A673 (cell line): ENCODE data around the gene ENTHD1. TPM values are rescaled to one million over a fixed set of nuclear protein-coding genes. Genes with fewer than 3 reads are reported as not detected.
"Not testable (repeated sequence)": the region's sequence is repeated elsewhere in the genome, so short reads cannot be mapped to it uniquely, and the experiment has no call there.

ENCODE experiments used
- BruUV-seq: library from RNA; stranded (reverse); fragments of 400-500 nt; replicated peaks from 2 replicates; lab custom pipeline; 2021; lab: Mats Ljungman, UMichigan
- CTCF ChIA-PET: fragments of 300-600 bp; sonication (Branson Sonifier 250); formaldehyde crosslinking; loops from one replicate; lab custom pipeline; 2022; ENCODE audit warnings: antibody characterized with exemption; lab: Charles Lee
- POLR2A ChIA-PET: fragments of 300-600 bp; sonication (Branson Sonifier 250); formaldehyde crosslinking; loops from one replicate; lab custom pipeline; 2022; ENCODE audit warnings: antibody characterized with exemption; ENCODE audit not compliant: low non-redundant PET; lab: Charles Lee
- DNase-seq: peaks from one replicate; pipeline ENCODE4 v3.0.0-alpha.2; 2015; ENCODE audit warnings: low spot score
- H3K27ac ChIP-seq: fragments of 200-600 bp; sonication (generic); 2 replicates; pipeline ENCODE4 v1.5.1; 2016; ENCODE audit warnings: mixed run types, low read depth, mild to moderate bottlenecking, mixed read lengths, antibody characterized with exemption, low read length; ENCODE audit not compliant: poor library complexity, severe bottlenecking
- H3K27me3 ChIP-seq: fragments of 200-600 bp; sonication (generic); replicated peaks from 2 replicates; pipeline ENCODE4 v1.6.1; 2017; ENCODE audit warnings: mixed run types, low read depth, mild to moderate bottlenecking, mixed read lengths, antibody characterized with exemption, low read length; ENCODE audit not compliant: insufficient read depth, poor library complexity
- H3K36me3 ChIP-seq: fragments of 200-600 bp; sonication (generic); 2 replicates; pipeline ENCODE4 v1.6.1; 2016; ENCODE audit warnings: mixed run types, mild to moderate bottlenecking, mixed read lengths, antibody characterized with exemption, low read length; ENCODE audit not compliant: insufficient read depth, poor library complexity, severe bottlenecking
- H3K4me1 ChIP-seq: fragments of 200-600 bp; sonication (generic); 2 replicates; pipeline ENCODE4 v1.6.1; 2017; ENCODE audit warnings: mixed run types, mild to moderate bottlenecking, mixed read lengths, antibody characterized with exemption, low read length; ENCODE audit not compliant: insufficient read depth, poor library complexity, severe bottlenecking
- H3K4me3 ChIP-seq: fragments of 200-600 bp; sonication (generic); 2 replicates; pipeline ENCODE4 v1.5.1; 2016; ENCODE audit warnings: low read depth, mixed run types, mild to moderate bottlenecking, mixed read lengths, low read length; ENCODE audit not compliant: poor library complexity, severe bottlenecking
- H3K9me3 ChIP-seq: fragments of 200-600 bp; sonication (generic); 2 replicates; pipeline ENCODE4 v1.6.1; 2016; ENCODE audit warnings: mixed run types, low read depth, mild to moderate bottlenecking, mixed read lengths, antibody characterized with exemption, low read length; ENCODE audit not compliant: poor library complexity, severe bottlenecking
- CTCF ChIP-seq: fragments of 300-800, 200-600 bp; sonication (generic); conservative IDR thresholded peaks from 2 replicates; pipeline ENCODE4 v1.5.1; 2017; ENCODE audit warnings: low read depth, mild to moderate bottlenecking, antibody characterized with exemption, low read length, moderate library complexity, mixed read lengths
- EZH2 ChIP-seq: fragments of 200-600 bp; sonication (generic); IDR thresholded peaks from 2 replicates; pipeline ENCODE4 v1.6.1; 2017; ENCODE audit warnings: borderline replicate concordance, low read depth, mild to moderate bottlenecking, mixed read lengths, antibody characterized with exemption, low read length; ENCODE audit not compliant: poor library complexity, severe bottlenecking
- intact Hi-C: fragments of 100-400 bp; cut with micrococcal nuclease; formaldehyde crosslinking; loops from one replicate; pipeline ENCODE4 v1.10.0; 2022; ENCODE audit not compliant: unreplicated experiment
- total RNA-seq: library from RNA; stranded (reverse); gene quantifications from 2 replicates; pipeline ENCODE4 v1.2.3, GENCODE V29; 2021

ENTHD1 gene
- total RNA-seq, 1 experiment from 2014 or later, result not detected

DNA sequence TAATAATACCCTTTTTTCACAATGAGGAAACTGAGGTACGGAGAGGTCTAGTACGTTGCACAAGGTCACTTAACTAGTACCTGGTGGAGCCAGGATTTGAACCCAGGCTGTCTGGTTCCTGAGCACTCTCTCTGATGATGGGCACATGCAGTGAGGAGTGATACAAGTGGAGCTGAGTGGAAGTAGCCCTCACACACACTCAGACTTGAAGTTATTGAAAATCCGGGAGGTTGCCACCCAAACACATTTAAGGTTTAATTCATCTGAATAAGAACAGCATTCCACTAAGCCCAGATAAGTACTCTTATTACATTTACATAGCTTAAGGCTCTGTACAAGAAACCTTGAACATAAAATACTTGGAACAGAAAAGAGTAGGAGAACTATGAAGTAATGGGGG lies 12.1 kb upstream of the ENTHD1 start:
- ChIA-PET CTCF (no interaction called here), POLR2A (no interaction called here)
- H3K27me3 ChIP-seq, result peaks cover 57% of the 10 kb centered on the region
- intact Hi-C loops, result no loop called here
- H3K27ac ChIP-seq, result no peak overlapping the region
- H3K9me3 ChIP-seq, result no peaks in the 10 kb centered on the region
- no peaks in the 10 kb centered on the region for H3K4me1 ChIP-seq
- H3K36me3 ChIP-seq, result no peaks in the 10 kb centered on the region
- no peak overlapping the region for H3K4me3 ChIP-seq
- BruUV-seq, result no TSS peak
- TF ChIP-seq CTCF, result no peak
- no peak for TF ChIP-seq EZH2
- DNase-seq, result no peak

DNA sequence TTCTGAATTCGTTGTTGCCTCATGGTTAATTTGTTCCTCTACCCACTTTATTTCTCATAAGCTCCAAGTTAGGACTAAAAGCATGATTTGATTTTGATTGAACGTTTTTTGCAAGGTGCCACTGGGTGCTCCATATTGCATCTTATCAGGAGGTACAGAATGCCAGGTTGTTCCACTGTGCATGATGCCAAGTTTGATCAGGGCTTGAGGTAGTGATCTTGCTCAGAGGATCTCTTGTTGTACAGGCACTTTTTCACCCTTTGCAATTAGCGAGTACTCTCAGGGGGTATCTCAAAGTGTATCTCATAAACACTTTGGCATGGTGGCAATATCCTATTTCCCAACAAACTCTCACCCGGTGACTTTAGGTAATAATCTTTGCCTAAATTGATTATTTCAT lies 11.3 kb upstream of the ENTHD1 start:
- no peaks in the 10 kb centered on the region for H3K9me3 ChIP-seq
- POLR2A ChIA-PET, result no interaction called here
- CTCF ChIA-PET, result no interaction called here
- no peak for TF ChIP-seq EZH2
- no peak for TF ChIP-seq CTCF
- H3K27me3 ChIP-seq, result peaks cover 60% of the 10 kb centered on the region
- no peak for DNase-seq
- no peak overlapping the region for H3K4me3 ChIP-seq
- no peaks in the 10 kb centered on the region for H3K4me1 ChIP-seq
- H3K36me3 ChIP-seq, result no peaks in the 10 kb centered on the region
- no TSS peak for BruUV-seq
- intact Hi-C loops, result no loop called here
- H3K27ac ChIP-seq, result no peak overlapping the region

- H3K27ac ChIP-seq, POLR2A ChIA-PET, H3K36me3 ChIP-seq, CTCF ChIA-PET, DNase-seq, H3K4me3 ChIP-seq, H3K9me3 ChIP-seq, H3K4me1 ChIP-seq, intact Hi-C loops, BruUV-seq: not testable (repeated sequence)
- H3K27me3 ChIP-seq, result peaks cover 52% of the 10 kb centered on the region
Observed at GRCh38 chr22:39904024-39904423, 10.5 kb upstream of the ENTHD1 start.

DNA sequence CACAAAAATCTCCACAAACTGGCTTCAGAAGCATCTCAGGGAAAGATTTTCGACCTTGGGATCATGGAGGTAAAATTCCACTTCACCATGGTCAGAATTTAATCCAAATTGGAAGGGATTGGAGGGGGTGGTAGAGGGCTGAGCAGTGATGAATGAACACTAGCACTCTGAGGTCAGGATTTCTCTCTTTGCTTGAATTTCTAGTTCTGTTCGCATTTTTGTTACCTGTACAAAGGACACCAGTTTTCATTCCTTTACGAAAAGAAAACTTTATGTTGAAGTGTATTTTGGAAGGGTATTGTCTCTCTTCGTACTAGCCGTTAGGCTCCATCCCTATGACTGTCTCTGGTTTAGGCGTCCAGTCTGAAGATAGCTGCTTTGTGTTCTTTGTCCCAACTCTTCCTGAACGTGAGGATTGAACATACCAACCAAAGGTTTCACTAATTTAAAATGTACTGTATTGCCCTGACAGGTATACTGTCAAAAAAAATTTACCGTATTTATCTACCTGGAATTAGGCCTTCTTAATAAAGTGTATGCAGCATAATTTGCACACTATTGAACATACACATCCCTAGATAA lies 8.1 kb upstream of the ENTHD1 start:
- H3K4me3 ChIP-seq, result no peak overlapping the region
- peaks cover 36% of the 10 kb centered on the region for H3K27me3 ChIP-seq
- TF ChIP-seq CTCF (no peak), EZH2 (no peak)
- intact Hi-C loops, result no loop called here
- DNase-seq, result no peak
- H3K27ac ChIP-seq, result no peak overlapping the region
- CTCF ChIA-PET, result no interaction called here
- POLR2A ChIA-PET, result no interaction called here
- H3K9me3 ChIP-seq, result no peaks in the 10 kb centered on the region
- H3K4me1 ChIP-seq, result no peaks in the 10 kb centered on the region
- no TSS peak for BruUV-seq
- no peaks in the 10 kb centered on the region for H3K36me3 ChIP-seq
